Transverse colon (tissue), 4 donors: Measurements from ENCODE around the gene PDE6G.

ENCODE experiments used
- EP300 ChIP-seq: sonication (generic); formaldehyde crosslinking; IDR thresholded peaks from one replicate; pipeline ENCODE4 v1.6.1; 2017; ENCODE audit warnings: antibody characterized with exemption, low read depth
- POLR2A ChIP-seq: fragments of 450-650 bp; IDR thresholded peaks from one replicate; pipeline ENCODE4 v1.6.1; 2016; ENCODE audit warnings: antibody characterized with exemption, mild to moderate bottlenecking, moderate library complexity
- POLR2AphosphoS5 ChIP-seq, 3 donors: sonication (generic); formaldehyde crosslinking; IDR thresholded peaks; one replicate each; pipeline ENCODE4 v1.6.1; 2016; ENCODE audit warnings: antibody characterized with exemption in 3 of 3
- TF ChIP-seq, protein P1 (sequence below), 5 experiments: fragments of 200-600 bp in 3 of 5; fragments of 450-650 bp in 2 of 5; sonication (generic) in 3 of 5; IDR thresholded peaks; 1 replicate in 2 of 5; 2 replicates in 3 of 5; pipeline ENCODE4 v1.5.1; 2016 to 2017; ENCODE audit warnings: antibody characterized with exemption in 5 of 5, inconsistent platforms in 3 of 5, mild to moderate bottlenecking in 2 of 5, moderate library complexity in 1 of 5

DNA sequence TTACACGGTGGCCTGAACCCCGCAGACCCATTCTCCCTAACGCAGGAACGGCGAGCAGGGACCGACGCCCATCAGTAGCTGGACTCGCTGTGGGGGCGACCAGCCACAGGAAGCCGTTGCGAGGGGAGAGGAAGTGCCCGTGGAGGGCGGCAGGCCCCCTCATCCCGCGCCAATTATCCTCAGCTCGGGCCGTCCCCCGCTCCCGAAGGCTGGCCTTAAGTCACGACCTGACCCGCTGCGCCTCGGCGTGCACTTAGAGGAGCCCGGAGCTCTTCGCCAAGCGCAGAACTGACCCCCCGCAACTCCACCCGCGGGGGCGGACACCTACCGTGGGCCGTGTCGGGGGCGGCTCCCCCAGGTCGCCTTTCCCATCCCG, 26.9 kb upstream of the PDE6G start:
- TF ChIP-seq POLR2A = no peak
- TF ChIP-seq, protein P1, sequence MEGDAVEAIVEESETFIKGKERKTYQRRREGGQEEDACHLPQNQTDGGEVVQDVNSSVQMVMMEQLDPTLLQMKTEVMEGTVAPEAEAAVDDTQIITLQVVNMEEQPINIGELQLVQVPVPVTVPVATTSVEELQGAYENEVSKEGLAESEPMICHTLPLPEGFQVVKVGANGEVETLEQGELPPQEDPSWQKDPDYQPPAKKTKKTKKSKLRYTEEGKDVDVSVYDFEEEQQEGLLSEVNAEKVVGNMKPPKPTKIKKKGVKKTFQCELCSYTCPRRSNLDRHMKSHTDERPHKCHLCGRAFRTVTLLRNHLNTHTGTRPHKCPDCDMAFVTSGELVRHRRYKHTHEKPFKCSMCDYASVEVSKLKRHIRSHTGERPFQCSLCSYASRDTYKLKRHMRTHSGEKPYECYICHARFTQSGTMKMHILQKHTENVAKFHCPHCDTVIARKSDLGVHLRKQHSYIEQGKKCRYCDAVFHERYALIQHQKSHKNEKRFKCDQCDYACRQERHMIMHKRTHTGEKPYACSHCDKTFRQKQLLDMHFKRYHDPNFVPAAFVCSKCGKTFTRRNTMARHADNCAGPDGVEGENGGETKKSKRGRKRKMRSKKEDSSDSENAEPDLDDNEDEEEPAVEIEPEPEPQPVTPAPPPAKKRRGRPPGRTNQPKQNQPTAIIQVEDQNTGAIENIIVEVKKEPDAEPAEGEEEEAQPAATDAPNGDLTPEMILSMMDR (IDR thresholded peaks at IDR 0.05) = no peak
- TF ChIP-seq EP300 = no peak
- TF ChIP-seq POLR2AphosphoS5 (IDR thresholded peaks at IDR 0.05) = no peak
